ENCODE measurements around the gene MTERF4.

Gene MTERF4

DNA sequence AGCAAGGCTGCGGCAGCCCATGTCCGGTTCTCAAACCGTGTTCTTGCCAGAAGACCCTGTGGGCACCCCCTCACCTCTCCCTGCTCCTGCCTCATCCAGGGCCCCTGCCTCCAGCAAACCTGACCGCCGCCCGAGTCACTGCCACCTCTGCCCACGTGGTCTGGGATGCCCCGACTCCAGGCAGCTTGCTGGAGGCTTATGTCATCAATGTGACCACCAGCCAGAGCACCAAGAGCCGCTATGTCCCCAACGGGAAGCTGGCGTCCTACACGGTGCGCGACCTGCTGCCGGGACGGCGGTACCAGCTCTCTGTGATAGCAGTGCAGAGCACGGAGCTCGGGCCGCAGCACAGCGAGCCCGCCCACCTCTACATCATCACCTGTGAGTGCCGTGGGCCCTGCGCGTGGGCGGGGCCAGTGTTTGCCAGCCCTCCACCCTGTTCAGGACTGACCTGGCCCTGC, 32.2 kb downstream of the MTERF4 start:
- DNase-seq (ENCODE audit: low read depth in 2 of 2), result no peak
- TF ChIP-seq CTCF (IDR thresholded peaks at IDR 0.05; ENCODE audit: low read depth, low read length), result no peak
- H3K4me3 ChIP-seq (replicated peaks in 1 of 2; ENCODE audit: low read depth in 2 of 2, low read length in 2 of 2), result no peak overlapping the region

GRCh38 chr2:241068942-241069810, 32.9 kb downstream of the MTERF4 start:
- no peak for TF ChIP-seq CTCF (IDR thresholded peaks at IDR 0.05; ENCODE audit: low read depth, low read length)
- H3K4me3 ChIP-seq (replicated peaks in 1 of 2; ENCODE audit: low read depth in 2 of 2, low read length in 2 of 2), result no peak overlapping the region
- no peak for DNase-seq (ENCODE audit: low read depth in 2 of 2)

- DNase-seq (ENCODE audit: low read depth in 2 of 2), result no peak
- H3K4me3 ChIP-seq (replicated peaks in 1 of 2; ENCODE audit: low read depth in 2 of 2, low read length in 2 of 2), result no peak overlapping the region
- TF ChIP-seq CTCF (IDR thresholded peaks at IDR 0.05; ENCODE audit: low read depth, low read length), result no peak
Observed at GRCh38 chr2:241068136-241068941, 33.7 kb downstream of the MTERF4 start.

- DNase-seq (ENCODE audit: low read depth in 2 of 2), result no peak
- no peak for TF ChIP-seq CTCF (IDR thresholded peaks at IDR 0.05; ENCODE audit: low read depth, low read length)
Observed at GRCh38 chr2:241067501-241068135, 34.5 kb downstream of the MTERF4 start.

GRCh38 chr2:241066893-241067341, 35.2 kb downstream of the MTERF4 start:
- no peak for DNase-seq (ENCODE audit: low read depth in 2 of 2)
- no peak for TF ChIP-seq CTCF (IDR thresholded peaks at IDR 0.05; ENCODE audit: low read depth, low read length)
- H3K4me3 ChIP-seq (replicated peaks in 1 of 2; ENCODE audit: low read depth in 2 of 2, low read length in 2 of 2), result no peak overlapping the region

More at GRCh38 chr2:241067501-241068135, 34.5 kb downstream of the MTERF4 start:
- no peak overlapping the region for H3K4me3 ChIP-seq (replicated peaks in 1 of 2; ENCODE audit: low read depth in 2 of 2, low read length in 2 of 2)

GRCh38 chr2:241066171-241066892, 35.8 kb downstream of the MTERF4 start:
- no peak overlapping the region for H3K4me3 ChIP-seq (replicated peaks in 1 of 2; ENCODE audit: low read depth in 2 of 2, low read length in 2 of 2)
- TF ChIP-seq CTCF (IDR thresholded peaks at IDR 0.05; ENCODE audit: low read depth, low read length), result no peak
- DNase-seq (ENCODE audit: low read depth in 2 of 2), result no peak
